SW 1271 (cell line): Measurements from ENCODE around the gene ST6GALNAC1.
"Not testable (repeated sequence)": the region's sequence is repeated elsewhere in the genome, so short reads cannot be mapped to it uniquely, and the experiment has no call there.

ENCODE experiments used
- DNase-seq, 2 experiments: peaks; one replicate each; lab custom pipeline; 2025; lab: John Stamatoyannopoulos, UW

ST6GALNAC1 gene

DNA sequence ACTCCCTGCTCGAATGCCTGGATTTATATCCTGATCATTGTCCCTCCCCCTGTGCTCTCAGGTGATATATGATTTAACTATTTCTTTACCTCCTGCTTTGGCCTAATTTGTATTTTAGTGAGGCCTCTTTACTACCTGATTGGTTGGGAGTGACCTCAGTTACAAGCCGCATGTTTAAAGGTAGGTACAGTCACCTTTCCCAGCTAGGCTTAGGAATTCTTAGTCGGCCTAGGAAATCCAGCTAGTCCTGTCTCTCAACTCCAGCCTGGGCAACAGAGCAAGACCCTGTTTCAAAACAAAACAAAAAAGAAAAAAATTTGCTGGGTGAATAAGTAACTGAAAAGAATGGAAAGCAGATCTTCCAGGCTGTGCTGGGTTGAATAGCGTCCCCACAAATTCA, 31.1 kb downstream of the ST6GALNAC1 start:
- DNase-seq = no peak

DNA sequence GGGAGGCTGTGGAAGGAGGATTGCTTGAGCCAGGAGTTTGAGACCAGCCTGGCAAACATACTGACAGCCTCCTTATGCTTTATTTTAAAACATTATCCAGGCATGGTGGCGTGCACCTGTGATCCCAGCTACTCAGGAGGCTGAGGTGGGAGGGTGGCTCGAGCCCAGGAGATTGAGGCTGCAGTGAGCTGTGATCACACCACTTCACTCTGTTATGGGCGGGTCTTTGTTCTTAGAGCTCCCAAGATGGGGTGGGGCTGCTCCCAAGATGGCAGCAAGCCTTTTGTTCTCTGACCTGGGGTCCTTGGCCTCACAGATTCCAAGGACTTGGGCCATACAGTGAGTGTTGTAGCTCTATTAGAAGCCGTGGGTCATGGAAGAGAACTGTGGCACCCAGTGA, 31.8 kb downstream of the ST6GALNAC1 start:
- no peak for DNase-seq

DNA sequence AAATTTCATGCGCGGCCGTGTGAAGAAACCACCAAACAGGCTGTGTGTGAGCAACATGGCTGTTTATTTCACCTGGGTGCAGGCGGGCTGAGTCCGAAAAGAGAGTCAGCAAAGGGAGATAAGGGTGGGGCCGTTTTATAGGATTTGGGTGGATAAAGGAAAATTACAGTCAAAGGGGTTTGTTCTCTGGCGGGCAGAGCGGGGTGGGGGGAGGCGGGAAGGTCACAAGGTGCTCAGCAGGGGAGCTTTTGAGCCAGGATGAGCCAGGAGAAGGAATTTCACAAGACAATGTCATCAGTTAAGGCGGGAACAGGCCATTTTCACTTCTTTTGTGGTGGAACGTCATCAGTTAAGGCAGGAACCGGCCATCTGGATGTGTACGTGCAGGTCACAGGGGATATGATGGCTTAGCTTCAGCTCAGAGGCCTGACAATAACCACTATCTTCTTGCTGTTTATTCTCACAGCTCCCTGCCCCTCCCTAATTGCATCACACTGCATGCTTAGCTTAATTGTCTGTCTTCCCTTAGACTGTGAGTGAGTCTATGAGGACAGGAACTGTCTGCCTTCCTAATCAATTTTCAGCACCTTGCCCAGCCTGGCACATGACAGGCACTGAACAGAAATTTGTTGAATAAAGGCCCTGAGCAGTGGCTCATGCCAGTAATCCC, 32.3 kb downstream of the ST6GALNAC1 start:
- DNase-seq = not testable (repeated sequence)

DNA sequence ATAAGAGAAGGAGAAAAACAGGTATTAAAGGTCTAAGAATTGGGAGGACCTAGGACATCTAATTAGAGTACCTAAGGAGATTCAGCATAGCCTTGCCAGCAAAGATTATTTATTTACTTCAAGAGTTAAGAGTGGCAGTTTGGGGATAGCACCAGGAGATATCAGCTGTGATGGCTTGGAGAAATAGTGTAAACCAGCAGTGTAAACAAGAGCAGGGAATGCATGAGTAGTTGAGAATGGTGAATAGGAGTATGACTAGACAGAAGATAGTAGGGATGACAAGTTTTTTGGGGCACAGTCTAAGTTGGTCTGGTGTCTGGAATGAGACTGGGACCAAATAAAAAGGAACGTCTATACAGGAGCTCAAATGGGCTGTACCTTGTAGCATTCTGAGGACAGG, 36.9 kb downstream of the ST6GALNAC1 start:
- DNase-seq = not testable (repeated sequence)

DNA sequence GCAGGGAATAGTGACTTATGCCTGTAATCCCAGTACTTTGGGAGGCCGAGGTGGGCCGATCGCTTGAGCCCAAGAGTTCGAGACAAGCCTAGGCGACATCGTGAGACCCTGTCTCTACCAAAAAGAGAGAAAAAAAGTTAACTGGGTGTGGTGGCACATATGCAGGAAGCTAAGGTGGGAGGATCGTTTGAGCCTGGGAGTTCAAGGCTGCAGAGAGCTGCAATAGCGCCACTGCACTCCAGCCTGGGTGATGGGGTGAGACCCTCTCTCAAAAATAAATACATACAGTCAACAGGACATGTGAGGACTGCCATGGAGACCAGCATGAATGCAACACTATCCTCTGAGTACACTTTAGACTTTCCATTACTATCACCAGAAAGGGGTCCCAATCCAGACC, 42.5 kb downstream of the ST6GALNAC1 start:
- no peak for DNase-seq

DNA sequence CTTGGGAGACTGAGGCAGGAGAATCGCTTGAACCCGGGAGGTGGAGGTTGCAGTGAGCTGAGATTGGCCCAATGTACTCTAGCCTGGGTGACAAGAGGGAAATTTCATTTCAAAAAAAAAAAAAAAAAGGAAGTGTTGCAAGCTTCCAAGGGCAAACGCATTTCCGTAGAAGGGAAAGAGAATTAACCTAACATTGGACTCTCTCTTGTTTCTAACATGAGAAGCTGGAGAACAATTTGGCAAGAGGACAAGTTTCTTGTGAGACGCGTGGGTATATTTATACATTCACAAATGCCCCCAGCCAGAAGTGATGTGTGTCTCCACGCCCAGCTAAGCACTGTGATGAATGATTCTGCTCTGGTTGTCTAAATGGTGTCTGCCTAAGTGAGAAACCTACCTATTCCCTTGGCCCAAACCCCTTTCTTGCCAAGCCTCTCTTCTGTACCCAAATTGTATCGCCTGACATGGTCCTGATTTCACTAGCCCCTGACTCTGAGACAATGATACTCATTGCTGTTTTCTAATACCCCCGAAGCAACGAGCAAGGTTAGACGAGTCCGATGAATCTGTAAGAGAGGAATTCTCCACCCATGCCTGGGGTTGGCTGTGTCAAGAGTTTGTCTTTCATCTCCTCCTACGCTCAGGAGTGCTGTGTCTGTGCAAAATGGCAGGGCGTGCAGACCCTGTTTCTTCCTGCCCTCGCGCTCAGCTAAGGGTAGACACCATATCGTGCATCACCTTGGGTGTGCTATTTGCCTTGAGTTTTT, 43.7 kb downstream of the ST6GALNAC1 start:
- DNase-seq = no peak

DNA sequence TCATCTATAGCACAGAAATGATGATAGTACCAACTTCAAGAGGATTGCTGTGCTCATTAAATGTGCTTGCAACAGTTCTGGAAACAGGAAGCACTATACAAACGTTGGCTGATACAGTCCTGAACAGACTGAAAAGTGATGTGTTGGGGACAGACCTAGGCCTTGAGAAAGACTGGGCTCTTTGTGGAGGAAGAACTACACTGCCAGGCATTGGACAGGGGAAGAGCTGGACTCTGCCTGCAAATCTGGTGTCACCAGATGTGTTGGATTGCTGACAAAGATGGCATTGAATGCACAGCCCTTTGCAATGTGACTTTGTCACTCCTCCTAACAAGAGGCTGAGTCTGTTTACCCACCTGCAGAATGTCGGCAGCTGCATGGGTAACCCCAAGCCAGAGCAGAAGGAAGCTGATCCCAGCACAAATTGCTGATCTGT, 45.5 kb downstream of the ST6GALNAC1 start:
- DNase-seq = no peak

DNA sequence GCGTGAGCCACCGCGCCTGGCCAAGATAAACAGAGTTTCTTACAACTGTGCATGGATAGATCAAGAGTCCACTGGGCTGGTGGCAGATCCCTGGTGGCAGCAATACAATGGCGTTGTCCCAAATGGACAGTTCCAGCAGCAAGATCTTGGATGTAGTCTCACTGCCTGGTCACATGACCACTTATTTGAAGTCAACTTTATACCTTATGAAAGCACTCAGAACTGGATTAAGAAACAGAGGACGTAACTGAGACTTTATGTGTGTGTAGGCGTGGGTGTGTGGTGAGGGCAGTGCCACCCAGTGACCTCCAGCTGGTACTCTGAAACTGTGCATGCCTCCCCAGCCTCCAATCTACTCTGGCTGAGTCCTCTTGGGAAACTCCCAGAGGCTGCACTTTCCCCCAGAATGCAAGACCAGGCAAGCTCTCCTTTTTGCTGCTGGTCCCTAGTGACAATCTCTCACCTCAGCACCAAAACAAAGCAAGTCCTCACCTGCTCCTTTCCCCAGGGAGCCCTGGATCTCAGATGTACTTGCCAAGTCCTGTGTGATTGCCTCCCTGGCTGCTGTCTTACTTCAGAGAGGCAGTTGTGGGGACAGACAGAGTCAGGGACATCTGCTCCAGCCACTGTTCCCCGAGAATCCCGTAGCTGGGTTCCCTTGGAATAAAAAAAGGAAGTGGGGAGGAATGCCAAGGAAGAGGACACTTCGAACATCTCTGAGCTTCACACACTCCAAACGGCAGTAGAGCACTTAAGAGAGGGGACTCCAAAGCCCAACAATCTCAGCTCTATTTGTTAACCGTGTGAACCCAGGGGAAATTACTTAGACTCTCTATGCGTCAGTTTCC, 46.2 kb downstream of the ST6GALNAC1 start:
- DNase-seq = no peak

DNA sequence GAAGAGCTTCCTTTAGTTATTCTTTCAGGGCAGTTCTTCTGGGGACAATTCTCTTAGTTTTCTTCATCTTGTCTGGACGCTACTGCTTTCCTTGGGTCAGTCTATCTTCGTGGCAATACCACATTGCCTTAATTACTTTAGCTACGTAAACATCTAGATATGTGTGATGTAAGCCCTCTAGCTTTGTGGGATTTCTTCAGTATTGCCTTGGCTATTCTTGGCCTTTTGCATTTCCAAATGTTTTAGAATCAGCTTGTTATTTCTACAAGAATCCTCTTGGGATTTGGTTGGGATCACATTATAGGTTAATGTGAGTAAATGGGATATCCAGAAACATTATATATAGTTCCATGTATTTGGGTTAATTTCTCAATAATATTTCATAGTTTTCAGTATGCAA, 48.9 kb downstream of the ST6GALNAC1 start:
- no peak for DNase-seq

DNA sequence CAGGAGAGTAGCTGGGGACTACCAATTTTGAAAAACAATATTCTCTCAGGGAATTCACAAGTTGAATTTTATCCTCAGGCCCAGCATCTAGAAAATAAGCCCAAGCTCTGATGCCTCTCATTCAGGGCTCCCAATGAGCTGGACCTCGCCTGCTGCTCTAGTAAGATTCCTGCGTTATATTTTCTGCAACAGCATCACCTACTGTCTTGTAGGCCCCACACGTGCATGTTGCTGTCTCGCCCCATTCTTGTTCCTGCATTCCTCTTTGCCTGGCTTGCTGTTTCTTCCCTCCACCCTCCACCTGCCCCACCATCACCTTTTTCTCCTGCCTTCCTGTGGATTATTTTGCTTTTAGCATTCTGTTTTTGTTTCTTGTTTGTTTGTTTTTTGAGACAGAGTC, 49.6 kb downstream of the ST6GALNAC1 start:
- DNase-seq = no peak

DNA sequence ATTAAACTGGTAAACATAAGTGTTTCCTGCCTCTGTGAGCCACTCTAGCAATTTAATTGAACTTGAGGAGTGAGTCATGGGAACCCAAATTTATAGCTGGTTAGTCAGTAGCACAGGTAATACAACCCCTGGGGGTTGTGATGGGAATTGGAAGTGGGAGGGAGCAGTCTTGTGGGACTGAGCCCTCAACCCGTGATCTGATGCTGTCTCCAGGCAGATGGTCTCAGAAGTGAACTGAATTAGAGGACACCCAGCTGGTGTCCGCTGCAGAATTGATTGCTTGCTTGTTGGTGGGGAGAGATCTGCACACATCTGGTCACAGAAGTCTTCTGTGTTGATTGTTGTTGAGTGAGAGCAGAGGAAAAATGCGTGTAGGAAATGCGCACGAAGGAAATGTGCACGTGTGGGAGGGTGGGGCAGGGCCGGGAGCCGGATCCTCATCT, 50.2 kb downstream of the ST6GALNAC1 start:
- no peak for DNase-seq

DNA sequence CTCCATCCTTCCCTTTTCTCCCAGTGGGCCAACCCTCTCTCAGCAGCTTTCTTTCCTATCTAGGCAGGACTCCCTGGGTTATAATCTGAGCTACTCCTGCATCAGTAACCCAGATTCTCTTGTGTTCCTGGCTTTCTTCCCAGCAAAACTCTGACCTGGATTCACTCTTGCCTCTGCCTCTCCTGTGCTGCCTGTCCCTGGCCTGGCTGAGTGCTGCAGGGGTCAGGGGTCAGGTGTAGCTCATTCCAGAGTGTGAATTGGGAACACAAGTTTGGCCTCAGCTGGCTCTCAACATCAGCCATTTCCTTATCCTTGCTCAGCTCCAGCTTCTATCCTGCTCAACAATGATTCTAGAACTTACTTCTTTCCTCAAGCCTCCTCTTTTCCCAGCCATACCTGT, 55.4 kb downstream of the ST6GALNAC1 start:
- no peak for DNase-seq

DNA sequence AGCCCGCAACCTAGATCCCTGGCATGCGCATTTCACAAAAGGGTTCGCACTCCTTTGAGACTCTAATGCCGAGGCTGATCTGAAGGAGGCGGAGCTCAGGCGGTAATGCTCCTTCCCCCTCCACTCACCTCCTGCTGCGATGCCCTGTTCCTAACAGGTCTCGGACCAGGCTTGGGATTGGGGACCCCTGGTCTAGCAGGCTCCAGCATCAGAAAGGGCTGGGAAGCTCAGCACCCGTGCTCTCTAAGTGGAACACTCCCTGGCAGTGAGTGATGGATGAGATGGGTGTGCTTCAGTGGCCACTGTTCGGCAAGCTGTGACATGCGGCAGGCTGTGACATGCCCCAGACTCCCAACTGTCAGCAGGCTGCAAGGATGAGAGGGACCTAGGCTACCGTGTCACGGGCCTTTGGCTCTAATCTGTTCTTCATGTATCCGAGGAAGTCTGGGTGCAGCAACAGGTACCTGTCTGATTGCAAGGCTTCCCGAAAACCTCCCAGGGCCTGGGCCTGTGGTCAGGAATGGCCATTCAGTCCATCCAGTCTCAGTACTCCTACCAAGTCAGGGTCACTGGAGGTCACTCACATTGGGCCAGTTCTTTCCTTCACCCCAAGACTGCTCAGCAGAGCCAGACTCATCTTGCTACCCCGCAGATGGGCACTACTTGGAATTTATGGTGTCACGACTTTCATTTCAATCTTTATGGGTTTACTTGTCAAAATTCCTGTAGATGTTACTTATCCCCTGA, 56.6 kb downstream of the ST6GALNAC1 start:
- DNase-seq = no peak

DNA sequence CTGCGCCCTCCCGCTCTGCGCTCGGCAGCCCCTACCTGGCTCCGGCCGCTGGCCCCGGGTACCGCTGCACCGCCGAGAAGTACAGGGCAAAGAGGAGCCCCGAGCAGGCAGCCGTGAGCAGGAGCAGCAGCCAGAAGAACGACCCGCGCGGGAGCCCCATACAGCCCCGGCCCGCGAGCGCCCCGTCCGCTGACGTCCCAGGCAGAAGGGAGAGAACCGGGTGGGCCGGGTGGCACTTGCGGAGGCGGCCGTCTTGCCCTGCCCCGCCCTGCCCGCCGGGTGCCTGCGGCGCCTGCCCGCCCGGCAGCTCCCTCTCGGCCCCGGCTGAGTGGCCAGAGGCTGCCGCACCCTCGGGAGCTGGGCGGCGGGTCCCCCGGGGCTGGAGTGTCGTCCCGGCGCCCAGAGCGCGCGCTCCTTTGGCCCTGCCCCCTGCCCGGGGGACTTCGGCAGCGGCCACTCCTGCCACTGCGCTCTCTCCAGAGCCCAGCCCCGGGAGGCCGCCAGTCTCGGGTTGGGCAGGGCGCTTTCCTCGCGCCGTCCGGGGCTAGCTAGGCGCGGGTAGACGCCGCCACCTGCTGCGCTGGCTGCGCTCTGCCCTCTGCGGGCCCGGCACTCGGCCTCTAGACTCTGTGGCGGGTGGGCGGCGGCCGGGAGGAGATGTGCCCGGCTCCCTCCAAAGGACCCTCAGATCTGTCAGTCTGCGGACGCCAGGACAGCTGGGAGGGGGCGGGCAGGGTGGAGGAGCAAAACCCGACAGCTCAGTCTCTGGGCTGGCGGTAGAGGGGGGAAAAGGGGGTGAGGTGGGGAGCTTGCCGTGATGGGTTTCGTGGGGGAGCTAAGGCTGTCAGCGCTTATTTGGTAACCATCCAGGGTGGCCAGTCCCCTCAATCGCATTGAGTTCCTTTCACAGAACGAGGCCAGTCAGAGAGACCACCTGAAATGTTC, 57.6 kb downstream of the ST6GALNAC1 start, which contains the start of gene ST6GALNAC2:
Gene ST6GALNAC2, minus strand, starts transcription at position 212 of the 945 bp plus-strand sequence. Its CDS starts 52 bp downstream, at position 160.
- peak in 1 of 2 experiments; percentile 19 for DNase-seq

DNA sequence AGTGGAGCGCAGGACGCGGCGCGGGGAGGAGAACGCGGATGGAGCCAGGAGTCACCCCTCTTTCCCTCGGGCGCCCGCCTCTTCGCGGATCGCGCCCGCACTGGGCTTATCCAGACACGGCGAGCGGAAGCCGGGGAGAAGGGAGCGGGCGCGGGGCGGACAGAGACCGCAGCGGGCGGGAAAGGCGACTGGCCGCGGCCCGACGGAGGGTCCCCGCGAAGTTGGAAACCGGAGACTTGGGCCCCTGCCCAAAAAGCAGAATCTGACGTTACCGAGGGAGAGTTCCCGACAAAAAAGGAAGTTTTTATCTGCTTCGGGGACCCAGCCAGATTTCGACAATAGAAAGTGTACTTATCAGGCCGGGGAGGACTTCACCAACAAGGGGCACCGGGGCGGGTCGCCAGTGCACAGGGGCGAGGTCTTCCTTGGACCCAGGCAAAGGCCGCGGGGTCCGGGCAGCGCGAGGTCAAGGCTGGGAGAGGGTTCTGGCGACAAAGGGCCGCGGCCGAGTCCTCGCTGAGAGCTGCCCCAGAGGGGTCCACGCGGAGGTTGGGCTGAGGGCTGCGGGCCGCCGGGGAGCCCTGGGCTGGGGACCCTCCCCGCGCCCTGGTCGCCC, 58.4 kb downstream of the ST6GALNAC1 start:
- DNase-seq = no peak

DNA sequence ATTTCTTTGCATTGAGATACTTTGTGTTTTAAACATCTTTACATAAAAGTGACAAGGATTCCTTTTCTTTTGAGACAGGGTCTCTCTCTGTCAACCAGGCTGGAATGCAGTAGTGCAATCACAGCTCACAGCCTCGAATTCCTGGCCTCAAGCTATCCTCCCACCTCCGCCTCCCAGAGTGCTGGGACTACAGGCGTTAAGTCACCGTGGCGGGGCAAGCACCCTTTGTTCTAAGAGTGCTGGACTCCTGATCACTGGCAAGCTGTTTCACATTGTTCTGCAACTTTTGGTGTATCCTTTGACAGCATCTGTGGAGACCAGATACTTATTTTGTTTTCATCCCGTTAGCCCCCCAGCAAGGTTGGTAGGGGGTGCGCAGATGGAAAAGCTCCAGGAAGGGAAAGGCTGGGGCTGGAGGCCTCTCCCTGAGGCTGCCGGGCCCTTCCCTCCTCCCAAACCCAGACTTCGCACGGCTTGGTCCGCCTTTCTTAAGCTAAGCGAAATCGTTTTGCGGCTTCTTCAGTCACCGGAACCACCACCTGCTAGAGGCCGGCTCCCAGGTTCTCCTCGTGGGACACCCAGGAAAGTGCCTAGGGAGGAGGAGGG, 59.0 kb downstream of the ST6GALNAC1 start:
- no peak for DNase-seq

DNA sequence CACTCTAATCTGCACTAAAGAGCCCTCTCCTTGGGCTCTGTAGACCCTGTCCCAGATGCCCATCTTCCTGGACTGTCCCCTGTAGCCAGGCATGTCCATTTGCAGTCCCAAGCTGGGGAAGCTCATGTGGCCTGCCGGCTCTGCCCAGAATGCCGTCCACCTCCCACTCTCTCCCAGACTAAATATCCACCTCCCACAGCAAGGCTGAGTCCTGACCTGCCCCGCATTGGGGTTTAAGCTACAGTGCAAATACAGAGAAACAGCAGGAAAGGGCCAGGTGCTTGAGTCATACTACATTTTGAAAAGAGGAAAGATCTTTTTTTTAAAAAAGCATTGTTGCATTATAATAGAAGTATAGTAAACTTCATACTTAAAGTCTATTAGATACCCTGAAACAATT, 60.9 kb downstream of the ST6GALNAC1 start:
- no peak for DNase-seq

DNA sequence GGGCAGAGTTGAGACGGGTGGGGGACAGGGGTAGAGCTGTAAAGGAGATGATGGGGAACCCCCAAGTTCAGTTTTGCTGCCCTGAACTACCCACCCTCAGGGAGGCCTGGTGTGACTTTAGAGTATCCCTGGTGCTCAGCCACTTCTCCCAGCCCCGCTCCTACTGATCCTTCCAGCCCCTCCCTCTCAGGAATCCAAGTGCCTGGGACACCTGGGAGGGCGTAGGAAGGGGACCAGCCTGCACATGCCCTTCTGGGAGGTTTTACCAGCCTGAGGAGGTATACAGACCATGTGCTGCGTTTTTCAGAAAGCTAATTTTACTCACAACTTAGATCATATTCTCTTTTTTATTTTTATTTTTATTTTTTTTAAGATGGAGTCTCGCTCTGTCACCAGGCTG, 62.0 kb downstream of the ST6GALNAC1 start:
- no peak for DNase-seq

DNA sequence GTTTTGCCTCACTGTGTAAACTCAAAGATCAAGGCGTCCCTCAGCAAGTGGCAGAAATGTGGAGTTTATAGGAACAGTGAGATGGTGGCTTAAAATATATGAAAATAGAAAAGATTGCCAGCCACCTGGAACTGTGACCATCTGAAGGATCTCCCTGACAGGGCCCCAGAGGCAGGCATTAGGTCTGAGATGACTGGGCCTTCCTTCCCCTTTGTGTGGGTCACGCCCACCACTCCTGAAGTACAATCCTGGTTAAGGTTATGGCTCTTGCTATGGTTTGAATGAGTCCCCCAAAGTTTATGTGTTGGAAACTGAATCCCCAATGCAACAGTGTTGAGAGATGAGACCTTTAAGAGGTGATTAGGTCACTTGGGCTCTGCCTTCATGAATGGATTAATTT, 64.3 kb downstream of the ST6GALNAC1 start:
- DNase-seq = no peak

DNA sequence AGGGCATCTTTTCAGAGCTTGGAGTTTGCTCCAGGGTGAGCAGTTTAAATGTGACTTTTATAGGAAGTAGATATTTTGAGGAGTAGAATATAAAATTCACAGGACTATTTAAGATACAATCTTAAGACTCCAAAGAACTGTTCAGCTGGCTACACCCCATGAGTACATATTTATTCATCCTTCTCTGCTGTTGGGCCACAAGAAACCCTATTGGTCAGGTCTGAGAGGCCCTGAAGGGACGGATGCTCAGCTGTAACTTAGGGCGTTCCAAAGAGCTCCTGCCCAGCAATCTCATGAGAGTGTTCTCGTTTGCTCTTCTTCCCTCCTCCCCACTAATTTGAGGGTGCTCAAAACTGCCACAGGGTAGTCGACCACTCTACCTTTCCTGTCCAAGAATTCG, 65.2 kb downstream of the ST6GALNAC1 start:
- no peak for DNase-seq
